GM12801 (cell line): ENCODE data around the gene OSTN.

Experiments
- TF ChIP-seq, protein P1 (sequence below): IDR thresholded peaks from one replicate; pipeline ENCODE4 v1.5.1; 2011; ENCODE audit warnings: control low read depth; ENCODE audit not compliant: insufficient read length; ENCODE audit errors: extremely low read depth

The OSTN gene

DNA sequence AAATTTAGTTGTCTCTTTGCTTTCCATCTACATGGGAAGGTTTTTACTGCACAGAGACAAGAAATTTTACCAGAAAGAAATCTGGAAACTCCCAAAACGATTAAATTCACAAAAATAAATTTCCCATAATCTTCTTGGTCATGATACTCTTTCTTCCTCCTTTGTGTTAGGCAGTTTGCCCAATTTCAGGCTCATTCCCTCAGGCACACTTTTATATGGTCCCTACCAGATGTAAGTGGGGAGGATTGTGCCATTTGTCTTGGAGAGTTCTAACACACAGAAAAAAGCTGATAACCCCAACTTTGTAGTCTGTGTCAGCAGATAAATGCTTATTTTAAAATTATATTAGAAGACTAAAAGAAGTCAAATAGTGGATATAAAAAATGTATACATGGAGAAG, 81.1 kb downstream of the OSTN start:
- TF ChIP-seq, protein P1, sequence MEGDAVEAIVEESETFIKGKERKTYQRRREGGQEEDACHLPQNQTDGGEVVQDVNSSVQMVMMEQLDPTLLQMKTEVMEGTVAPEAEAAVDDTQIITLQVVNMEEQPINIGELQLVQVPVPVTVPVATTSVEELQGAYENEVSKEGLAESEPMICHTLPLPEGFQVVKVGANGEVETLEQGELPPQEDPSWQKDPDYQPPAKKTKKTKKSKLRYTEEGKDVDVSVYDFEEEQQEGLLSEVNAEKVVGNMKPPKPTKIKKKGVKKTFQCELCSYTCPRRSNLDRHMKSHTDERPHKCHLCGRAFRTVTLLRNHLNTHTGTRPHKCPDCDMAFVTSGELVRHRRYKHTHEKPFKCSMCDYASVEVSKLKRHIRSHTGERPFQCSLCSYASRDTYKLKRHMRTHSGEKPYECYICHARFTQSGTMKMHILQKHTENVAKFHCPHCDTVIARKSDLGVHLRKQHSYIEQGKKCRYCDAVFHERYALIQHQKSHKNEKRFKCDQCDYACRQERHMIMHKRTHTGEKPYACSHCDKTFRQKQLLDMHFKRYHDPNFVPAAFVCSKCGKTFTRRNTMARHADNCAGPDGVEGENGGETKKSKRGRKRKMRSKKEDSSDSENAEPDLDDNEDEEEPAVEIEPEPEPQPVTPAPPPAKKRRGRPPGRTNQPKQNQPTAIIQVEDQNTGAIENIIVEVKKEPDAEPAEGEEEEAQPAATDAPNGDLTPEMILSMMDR, result no peak

DNA sequence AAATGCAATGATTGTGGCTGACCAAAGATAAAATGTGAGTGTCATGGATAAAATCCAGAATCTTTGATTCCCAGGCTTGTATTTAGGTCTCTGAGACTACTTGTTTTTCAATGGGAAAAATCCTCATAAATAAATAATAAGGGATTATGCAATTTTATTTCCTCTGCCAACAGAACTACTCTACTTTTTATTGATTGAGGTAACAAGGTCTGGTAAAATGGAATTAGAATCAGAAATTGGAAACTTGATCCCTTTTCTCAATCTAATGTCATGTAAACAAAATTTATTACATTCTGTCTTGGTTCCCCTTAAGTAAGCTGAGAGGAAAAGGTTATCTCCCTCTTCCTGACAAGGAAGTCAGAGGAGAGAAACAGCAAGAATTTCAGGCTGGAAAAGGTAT, 81.8 kb downstream of the OSTN start:
- TF ChIP-seq, protein P1, result no peak

DNA sequence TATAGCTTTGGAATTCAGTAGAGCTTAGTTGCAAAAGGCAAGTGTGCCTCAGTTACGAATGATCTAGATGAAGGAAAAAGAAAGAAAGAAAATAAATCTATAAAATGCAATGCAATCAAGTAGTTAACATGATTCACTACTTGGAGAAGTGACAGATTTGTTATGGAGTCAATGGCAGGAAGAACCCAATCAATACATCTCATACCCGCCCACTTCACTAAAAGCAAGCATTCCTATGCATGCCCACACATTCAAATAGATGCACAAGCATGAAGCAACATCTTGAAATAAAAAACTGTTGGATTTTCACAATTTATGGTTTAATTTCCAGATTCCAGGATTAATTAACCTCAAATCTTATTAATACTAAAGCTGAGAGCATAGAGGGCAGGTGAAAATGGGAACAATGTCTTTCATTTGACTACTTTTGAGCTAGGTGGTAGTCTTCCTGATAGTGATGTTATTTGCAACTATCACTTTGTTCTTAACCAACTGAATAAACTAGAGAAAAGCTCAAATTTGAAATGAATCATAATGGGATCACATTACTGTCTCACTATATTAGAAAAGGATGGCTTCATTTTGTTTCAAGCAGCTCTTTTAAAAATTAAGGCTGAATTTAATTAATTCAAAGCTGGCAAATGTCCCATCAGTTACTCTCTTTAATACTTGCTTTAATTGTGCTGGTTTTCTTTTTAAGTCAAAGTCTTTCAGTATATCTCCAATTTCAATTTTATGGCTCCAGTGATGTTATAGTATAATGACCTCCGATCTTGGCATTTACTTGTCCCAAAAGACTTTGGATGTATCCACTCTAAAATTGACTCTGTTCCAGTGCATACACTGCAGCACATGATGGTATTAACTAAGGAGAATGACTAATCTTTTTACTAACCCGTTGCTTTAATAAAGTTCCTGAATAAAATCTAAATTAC, 83.5 kb downstream of the OSTN start:
- TF ChIP-seq, protein P1, result no peak

DNA sequence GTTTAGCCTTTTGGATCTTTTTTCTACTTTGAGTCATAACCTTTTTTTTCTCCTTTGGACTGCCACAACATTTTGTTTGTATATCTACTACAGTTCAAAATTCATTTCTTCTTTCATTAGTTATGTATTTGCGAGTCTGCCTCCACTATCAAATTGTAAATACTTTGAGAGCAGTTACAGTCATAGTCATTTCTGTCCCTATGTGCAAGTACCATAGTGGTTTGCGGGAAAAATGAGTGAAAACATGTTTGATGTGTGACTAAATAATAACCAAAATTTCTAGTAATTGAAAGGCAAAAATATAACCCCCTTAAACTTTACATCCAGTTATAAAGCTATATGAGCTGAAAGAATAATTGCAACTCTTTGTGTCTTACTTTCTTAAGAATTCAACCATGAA, 84.4 kb downstream of the OSTN start:
- TF ChIP-seq, protein P1, result no peak

DNA sequence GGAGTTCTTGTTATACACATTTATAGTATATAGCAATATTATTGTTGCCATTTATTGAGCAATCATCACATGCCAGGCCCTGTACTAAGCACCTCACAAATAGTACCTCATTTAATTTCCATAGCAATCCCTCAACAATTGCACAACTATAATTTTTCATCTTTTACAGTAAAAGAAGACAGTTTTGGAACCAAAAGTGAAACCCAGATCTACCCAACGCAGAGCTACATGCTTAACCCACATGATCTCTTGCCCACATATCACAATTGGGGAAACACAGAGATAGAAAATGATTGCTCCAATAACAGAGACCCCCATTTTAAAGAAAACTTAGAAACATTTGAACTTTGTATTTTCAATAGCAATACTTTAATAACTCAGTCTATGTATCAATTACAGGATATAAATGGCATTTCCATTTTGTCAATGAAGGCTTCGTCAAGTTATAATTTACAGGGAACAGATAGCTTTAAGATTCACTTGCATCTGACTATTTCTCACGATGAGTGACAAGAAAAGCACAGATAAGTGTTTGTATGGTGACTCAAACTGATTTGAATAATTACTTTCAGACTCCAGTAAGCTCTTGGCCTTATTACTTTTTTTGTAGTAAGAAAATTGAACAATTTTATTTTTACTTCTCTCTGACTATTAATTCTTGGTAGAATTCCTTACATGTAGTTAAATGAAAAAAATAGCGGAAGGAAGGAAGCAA, 91.4 kb downstream of the OSTN start:
- TF ChIP-seq, protein P1, result no peak

DNA sequence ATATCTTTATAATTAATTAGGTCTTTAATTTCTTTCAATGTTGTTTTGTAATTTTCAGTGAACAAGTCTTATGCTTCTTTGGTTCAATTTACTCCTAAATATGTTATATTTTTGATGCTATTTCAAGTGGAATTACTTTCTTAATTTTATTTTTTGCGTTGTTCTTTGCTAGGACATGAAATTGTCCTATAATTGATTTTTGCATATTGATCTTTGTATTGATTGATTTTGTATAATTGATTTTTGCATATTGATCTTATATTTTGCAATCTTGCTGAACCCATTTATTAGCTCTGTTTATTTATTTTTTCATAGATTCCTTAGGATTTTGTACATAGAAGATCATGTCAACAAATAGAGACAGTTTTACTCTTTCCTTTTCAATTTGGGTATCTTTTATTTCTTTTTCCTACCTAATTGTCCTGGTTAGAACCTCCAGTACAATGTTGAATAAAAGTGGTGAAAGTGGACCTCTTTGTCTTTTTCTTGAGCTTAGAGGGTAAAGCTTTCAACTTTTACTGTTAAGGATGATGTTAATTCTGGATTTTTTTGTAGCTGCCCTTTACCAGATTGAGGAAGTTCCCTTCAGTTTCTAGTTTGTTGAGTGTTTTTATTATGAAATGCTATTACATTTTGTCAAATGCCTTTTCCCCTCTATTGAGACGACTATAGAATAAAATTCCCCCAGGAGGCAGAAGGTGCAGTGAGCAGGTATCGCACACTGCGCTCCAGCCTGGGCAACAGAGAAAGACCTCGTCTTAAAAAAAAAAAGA, 93.4 kb downstream of the OSTN start:
- TF ChIP-seq, protein P1, result no peak

DNA sequence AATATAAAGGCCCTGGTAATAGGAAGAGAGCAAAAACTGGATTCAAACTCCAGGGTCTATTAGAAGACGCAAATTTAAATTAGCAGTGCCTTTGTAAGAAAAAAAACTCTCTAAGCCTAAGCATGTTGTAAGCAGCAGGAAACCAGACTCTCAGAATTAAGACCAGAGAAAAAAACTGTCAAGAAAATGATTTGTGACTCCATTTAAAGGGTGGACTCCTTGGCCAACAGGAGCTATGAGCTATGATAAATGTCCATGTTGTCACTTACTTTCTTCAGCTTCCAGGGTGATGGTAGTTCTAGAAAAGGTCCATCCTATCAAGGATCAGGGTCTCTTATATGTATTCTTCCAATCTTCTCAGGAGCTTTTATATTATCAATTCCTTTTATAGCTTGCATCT, 95.2 kb downstream of the OSTN start:
- TF ChIP-seq, protein P1, result no peak
